CD8-positive, alpha-beta memory T cell (primary cell): ENCODE results near the gene HSD17B2. TPM values are rescaled to one million over a fixed set of nuclear protein-coding genes. Genes with fewer than 3 reads are reported as not detected.

Experiments
- CTCF ChIA-PET: fragments of 350-600 bp; sonication (Branson Sonifier 250); formaldehyde crosslinking; loops from one replicate; lab custom pipeline; 2021; ENCODE audit warnings: antibody characterized with exemption; lab: Charles Lee
- POLR2A ChIA-PET: fragments of 350-600 bp; sonication (Branson Sonifier 250); formaldehyde crosslinking; loops from one replicate; lab custom pipeline; 2021; ENCODE audit warnings: antibody characterized with exemption; lab: Charles Lee
- DNase-seq, 5 donors: peaks; one replicate each; pipeline versions ENCODE4 v3.0.0 to v3.0.0-alpha.2; 2020 to 2022; ENCODE audit warnings: mixed read lengths in 1 of 5
- H3K27ac ChIP-seq: one replicate; pipeline ENCODE4 v1.7.0; 2013; ENCODE audit warnings: low read depth, mild to moderate bottlenecking, low read length, moderate library complexity
- H3K27me3 ChIP-seq: 2 replicates; pipeline ENCODE4 v1.7.0; 2013; ENCODE audit warnings: low read length, mild to moderate bottlenecking; ENCODE audit not compliant: insufficient read depth, poor library complexity, severe bottlenecking
- H3K36me3 ChIP-seq: 2 replicates; pipeline ENCODE4 v1.7.0; 2013; ENCODE audit warnings: mild to moderate bottlenecking, low read length, moderate library complexity; ENCODE audit not compliant: insufficient read depth
- H3K4me1 ChIP-seq: 2 replicates; pipeline ENCODE4 v1.7.0; 2013; ENCODE audit warnings: mild to moderate bottlenecking, low read length, moderate library complexity; ENCODE audit not compliant: insufficient read depth
- H3K4me3 ChIP-seq: 2 replicates; pipeline ENCODE4 v1.7.0; 2013; ENCODE audit warnings: mild to moderate bottlenecking, low read length
- H3K9me3 ChIP-seq: 2 replicates; pipeline ENCODE4 v1.7.0; 2013; ENCODE audit warnings: mild to moderate bottlenecking, low read length
- H3K27ac Mint-ChIP-seq, 8 donors: one replicate each; pipeline ENCODE4 v1.8.0; 2020 to 2021; ENCODE audit warnings: mixed read lengths in 8 of 8, mild to moderate bottlenecking in 6 of 8, inconsistent platforms in 3 of 8, moderate library complexity in 3 of 8
- H3K27me3 Mint-ChIP-seq, 2 donors: one replicate each; pipeline ENCODE4 v1.8.0; 2020 to 2021; ENCODE audit warnings: mixed read lengths in 2 of 2, mild to moderate bottlenecking in 1 of 2, moderate library complexity in 1 of 2
- H3K36me3 Mint-ChIP-seq, 3 donors: one replicate each; pipeline ENCODE4 v1.8.0; 2020 to 2021; ENCODE audit warnings: mixed read lengths in 3 of 3, inconsistent platforms in 1 of 3, mild to moderate bottlenecking in 1 of 3
- H3K4me1 Mint-ChIP-seq, 3 donors: one replicate each; pipeline ENCODE4 v1.8.0; 2020 to 2021; ENCODE audit warnings: mixed read lengths in 3 of 3, inconsistent platforms in 1 of 3, mild to moderate bottlenecking in 1 of 3
- H3K4me3 Mint-ChIP-seq, 7 donors: one replicate each; pipeline ENCODE4 v1.8.0; 2020 to 2021; ENCODE audit warnings: mixed read lengths in 7 of 7, mild to moderate bottlenecking in 6 of 7, moderate library complexity in 4 of 7, inconsistent platforms in 2 of 7
- H3K9me3 Mint-ChIP-seq, 5 donors: one replicate each; pipeline ENCODE4 v1.8.0; 2020 to 2022; ENCODE audit warnings: mixed read lengths in 5 of 5, mild to moderate bottlenecking in 3 of 5, moderate library complexity in 2 of 5, inconsistent platforms in 1 of 5
- polyA plus RNA-seq: library from polyadenylated mRNA; unstranded; fragments of 300-500 nt; fragmentation: Illumina TruSeq; gene quantifications from one replicate; pipeline ENCODE4 v1.2.3, GENCODE V29; 2021
- total RNA-seq, 2 experiments: library from RNA; stranded (reverse); gene quantifications; one replicate each; pipeline ENCODE4 v1.2.3, GENCODE V29; 2021

The HSD17B2 gene
- total and polyA plus RNA-seq, 3 experiments from 2014 or later: 0.03 TPM; not detected in 2

DNA sequence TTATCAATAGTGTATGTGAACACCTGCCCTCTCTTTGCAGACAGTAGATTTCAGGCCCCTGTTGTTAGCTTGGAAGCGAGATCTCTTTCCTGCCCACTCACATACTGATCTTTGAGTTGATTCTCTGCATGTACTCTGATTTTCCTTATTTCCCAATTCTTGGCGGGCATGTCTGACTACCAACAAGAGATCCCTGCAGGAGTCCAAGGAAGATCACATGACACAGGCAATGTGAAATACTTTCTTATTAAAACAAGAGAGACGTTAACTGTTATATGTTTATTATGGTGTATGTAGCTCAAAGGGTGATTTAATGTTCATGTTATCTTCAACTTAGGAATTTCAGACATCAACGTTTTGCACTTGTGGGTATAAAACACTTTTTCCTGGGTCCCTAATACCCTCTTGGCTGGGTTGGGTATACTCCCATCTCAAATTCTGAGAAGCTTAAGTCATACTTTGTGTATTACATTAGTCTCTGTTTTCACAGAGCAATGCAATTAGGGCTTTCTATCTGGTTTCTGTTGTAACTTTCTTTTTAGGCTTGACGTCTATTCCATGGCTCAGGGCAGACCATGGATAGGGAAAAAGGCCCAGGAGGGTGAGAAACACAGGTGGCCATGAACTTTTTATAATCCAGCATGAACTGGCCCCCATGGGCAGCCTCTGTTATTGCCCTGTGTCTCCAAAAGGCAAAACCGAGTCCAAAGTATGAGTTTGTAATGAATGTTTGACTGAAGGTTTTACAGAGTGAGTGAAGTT lies 32.2 kb downstream of the HSD17B2 start:
- Mint-ChIP-seq H3K9me3 (peaks cover 0 to 5% (median 0%) of the 10 kb centered on the region in 5 donors), H3K27ac (no peak overlapping the region), H3K27me3 (peaks cover 15 to 35% of the 10 kb centered on the region in 2 donors), H3K36me3 (peaks cover 0 to 2% (median 0%) of the 10 kb centered on the region in 3 donors), H3K4me1 (no peaks in the 10 kb centered on the region), H3K4me3 (no peak overlapping the region)
- no peak for DNase-seq
- H3K27ac ChIP-seq: no peak overlapping the region
- H3K27me3 ChIP-seq: no peaks in the 10 kb centered on the region
- H3K4me1 ChIP-seq: no peaks in the 10 kb centered on the region
- CTCF ChIA-PET: no interaction called here
- no peaks in the 10 kb centered on the region for H3K36me3 ChIP-seq
- no peak overlapping the region for H3K4me3 ChIP-seq
- POLR2A ChIA-PET: no interaction called here
- H3K9me3 ChIP-seq: no peaks in the 10 kb centered on the region

DNA sequence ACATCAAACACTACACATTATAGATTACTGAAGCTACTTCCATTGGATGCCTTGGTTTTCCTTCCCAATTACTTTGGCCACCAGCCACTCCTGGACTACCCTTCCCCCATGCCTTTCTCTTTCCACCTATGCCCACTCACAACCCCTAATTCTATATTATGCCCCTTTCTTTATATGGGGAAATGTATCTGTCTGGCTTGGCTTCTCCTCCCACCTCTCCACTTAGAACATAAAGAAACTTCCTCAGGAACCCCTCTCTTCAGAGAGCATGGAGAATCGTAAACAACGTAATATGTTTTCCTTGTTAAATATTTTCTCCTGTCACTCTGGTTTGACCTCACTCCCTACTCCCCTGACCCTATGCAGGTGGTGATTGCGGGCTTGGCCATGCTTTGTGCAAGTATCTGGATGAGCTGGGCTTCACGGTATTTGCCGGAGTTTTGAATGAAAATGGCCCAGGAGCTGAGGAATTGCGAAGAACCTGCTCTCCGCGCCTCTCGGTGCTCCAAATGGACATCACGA lies 32.8 kb downstream of the HSD17B2 start:
- no peaks in the 10 kb centered on the region for H3K4me1 Mint-ChIP-seq
- Histone ChIP-seq H3K4me1 (no peaks in the 10 kb centered on the region), H3K9me3 (no peaks in the 10 kb centered on the region), H3K4me3 (no peak overlapping the region), H3K27ac (no peak overlapping the region), H3K27me3 (no peaks in the 10 kb centered on the region), H3K36me3 (no peaks in the 10 kb centered on the region)
- H3K27me3 Mint-ChIP-seq: peaks cover 17 to 39% of the 10 kb centered on the region in 2 donors
- ChIA-PET CTCF (no interaction called here), POLR2A (no interaction called here)
- DNase-seq: no peak
- no peak overlapping the region for H3K4me3 Mint-ChIP-seq
- peaks cover 0 to 2% (median 0%) of the 10 kb centered on the region in 3 donors for H3K36me3 Mint-ChIP-seq
- peaks cover 0 to 5% (median 0%) of the 10 kb centered on the region in 5 donors for H3K9me3 Mint-ChIP-seq
- H3K27ac Mint-ChIP-seq: no peak overlapping the region

DNA sequence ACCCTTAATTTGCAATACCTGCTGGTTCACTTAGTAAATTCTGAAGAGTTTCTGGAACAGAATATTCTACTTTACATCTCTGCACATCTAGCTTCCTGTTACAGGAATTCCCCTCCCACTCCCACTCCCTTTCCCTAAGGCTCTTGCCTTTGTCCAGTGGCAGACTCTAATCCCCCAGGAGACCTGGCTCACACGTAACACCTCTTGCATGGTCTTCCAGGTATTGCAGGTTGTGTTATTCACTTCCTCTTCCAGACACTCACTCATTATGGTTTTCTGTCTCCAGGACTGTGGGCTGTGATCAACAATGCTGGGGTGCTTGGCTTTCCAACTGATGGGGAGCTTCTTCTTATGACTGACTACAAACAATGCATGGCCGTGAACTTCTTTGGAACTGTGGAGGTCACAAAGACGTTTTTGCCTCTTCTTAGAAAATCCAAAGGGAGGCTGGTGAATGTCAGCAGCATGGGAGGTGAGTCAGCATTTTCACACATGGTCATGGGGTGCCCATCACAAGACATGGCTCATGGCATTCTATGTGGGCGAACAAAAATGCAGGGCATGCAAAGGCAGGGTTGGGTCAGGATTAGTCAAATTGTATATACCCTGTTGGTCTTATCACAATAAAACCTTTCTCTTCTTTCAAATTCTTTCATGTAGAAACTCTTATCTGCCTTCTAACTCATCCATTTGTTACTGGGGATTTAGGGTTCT lies 35.8 kb downstream of the HSD17B2 start:
- no peak overlapping the region for H3K27ac Mint-ChIP-seq
- peaks cover 18 to 58% of the 10 kb centered on the region in 2 donors for H3K27me3 Mint-ChIP-seq
- no peaks in the 10 kb centered on the region for H3K4me1 Mint-ChIP-seq
- Histone ChIP-seq H3K36me3 (no peaks in the 10 kb centered on the region), H3K27me3 (peaks cover 3% of the 10 kb centered on the region), H3K9me3 (no peaks in the 10 kb centered on the region), H3K4me3 (no peak overlapping the region), H3K27ac (no peak overlapping the region), H3K4me1 (no peaks in the 10 kb centered on the region)
- DNase-seq: no peak
- CTCF ChIA-PET: no interaction called here
- H3K9me3 Mint-ChIP-seq: peaks cover 0 to 5% (median 3%) of the 10 kb centered on the region in 5 donors
- peaks cover 0 to 3% (median 0%) of the 10 kb centered on the region in 3 donors for H3K36me3 Mint-ChIP-seq
- H3K4me3 Mint-ChIP-seq: no peak overlapping the region
- POLR2A ChIA-PET: no interaction called here

DNA sequence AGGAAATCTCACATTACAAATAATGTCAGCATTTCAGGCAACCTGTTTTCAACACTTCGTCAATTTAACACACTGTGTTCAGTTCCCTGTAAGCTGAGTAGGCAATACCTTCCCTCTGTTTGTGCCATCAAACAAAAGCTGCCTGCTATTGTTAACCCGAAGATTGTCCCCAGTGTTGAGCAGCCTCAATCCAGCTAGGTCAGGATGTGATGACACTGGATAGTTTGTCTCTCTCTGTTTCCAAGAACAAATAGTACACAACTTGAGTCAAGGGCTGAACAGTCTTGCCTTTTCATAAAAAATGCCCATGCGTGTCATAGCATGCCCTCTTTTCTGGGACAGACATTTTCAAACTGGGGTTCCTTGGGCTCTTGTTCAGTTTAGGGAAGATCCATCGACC lies 36.4 kb downstream of the HSD17B2 start:
- no peak for DNase-seq
- ChIA-PET CTCF (no interaction called here), POLR2A (no interaction called here)
- Mint-ChIP-seq H3K27ac (no peak overlapping the region), H3K9me3 (peaks cover 0 to 5% (median 3%) of the 10 kb centered on the region in 5 donors), H3K27me3 (peaks cover 18 to 58% of the 10 kb centered on the region in 2 donors), H3K36me3 (peaks cover 0 to 3% (median 0%) of the 10 kb centered on the region in 3 donors), H3K4me1 (no peaks in the 10 kb centered on the region), H3K4me3 (no peak overlapping the region)
- H3K9me3 ChIP-seq: no peaks in the 10 kb centered on the region
- H3K4me1 ChIP-seq: no peaks in the 10 kb centered on the region
- no peak overlapping the region for H3K4me3 ChIP-seq
- H3K27ac ChIP-seq: no peak overlapping the region
- peaks cover 3% of the 10 kb centered on the region for H3K27me3 ChIP-seq
- H3K36me3 ChIP-seq: no peaks in the 10 kb centered on the region

DNA sequence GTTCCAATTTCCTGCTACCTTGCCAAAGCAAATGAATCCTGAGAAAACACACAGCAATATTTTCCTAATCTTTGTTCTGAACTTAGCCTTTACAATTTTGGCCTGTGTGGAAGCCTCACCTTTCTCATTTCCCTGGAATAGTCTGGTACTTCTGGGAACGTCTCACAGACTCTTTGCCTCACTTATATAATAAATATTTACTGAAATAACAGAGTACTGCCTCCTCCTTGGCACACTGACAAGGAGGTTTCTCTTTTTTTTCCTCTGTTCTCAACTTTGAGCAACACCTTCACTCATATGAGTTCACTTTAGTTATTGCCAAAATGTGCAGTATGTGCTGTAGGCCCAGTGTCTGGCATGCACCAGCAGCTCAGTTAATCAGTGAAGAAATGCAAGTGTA lies 37.3 kb downstream of the HSD17B2 start:
- Histone ChIP-seq H3K4me1 (no peaks in the 10 kb centered on the region), H3K4me3 (no peak overlapping the region), H3K27ac (no peak overlapping the region), H3K9me3 (no peaks in the 10 kb centered on the region), H3K36me3 (no peaks in the 10 kb centered on the region), H3K27me3 (peaks cover 3% of the 10 kb centered on the region)
- POLR2A ChIA-PET: no interaction called here
- no peak for DNase-seq
- H3K27me3 Mint-ChIP-seq: peaks cover 20 to 58% of the 10 kb centered on the region in 2 donors
- peaks cover 0 to 9% (median 5%) of the 10 kb centered on the region in 5 donors for H3K9me3 Mint-ChIP-seq
- H3K27ac Mint-ChIP-seq: no peak overlapping the region
- no peak overlapping the region for H3K4me3 Mint-ChIP-seq
- H3K4me1 Mint-ChIP-seq: no peaks in the 10 kb centered on the region
- H3K36me3 Mint-ChIP-seq: peaks cover 0 to 3% (median 0%) of the 10 kb centered on the region in 3 donors
- CTCF ChIA-PET: no interaction called here

DNA sequence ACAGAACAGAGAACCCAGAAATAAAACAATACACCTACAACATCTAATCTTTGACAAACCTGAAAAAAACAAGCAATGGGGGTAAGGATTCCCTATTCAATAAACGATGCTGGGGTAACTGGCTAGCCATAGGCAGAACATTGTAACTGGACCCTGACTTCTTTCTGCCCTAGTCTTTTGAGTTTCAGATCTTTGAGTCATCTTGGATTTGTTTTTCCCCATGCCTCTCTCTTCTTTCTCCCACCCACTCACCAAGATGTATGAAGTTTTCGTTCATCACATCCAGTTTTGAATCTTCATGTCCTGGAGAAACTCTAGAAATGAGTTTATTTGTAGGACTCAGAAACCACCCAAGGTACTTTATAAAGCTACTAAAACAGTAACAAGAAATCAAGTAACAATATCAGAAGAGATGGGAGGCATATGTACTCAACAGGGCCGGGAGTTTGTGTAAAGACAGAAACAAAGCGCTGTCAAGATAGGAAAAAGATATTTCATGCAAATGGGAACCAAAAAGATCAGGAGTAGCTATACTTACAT lies 39.0 kb downstream of the HSD17B2 start:
- H3K9me3 Mint-ChIP-seq: peaks cover 6 to 14% (median 12%) of the 10 kb centered on the region in 5 donors
- Histone ChIP-seq H3K9me3 (no peaks in the 10 kb centered on the region), H3K36me3 (no peaks in the 10 kb centered on the region), H3K4me3 (no peak overlapping the region), H3K4me1 (no peaks in the 10 kb centered on the region), H3K27ac (no peak overlapping the region), H3K27me3 (peaks cover 3% of the 10 kb centered on the region)
- H3K27me3 Mint-ChIP-seq: peaks cover 22 to 54% of the 10 kb centered on the region in 2 donors
- H3K36me3 Mint-ChIP-seq: peaks cover 0 to 4% (median 0%) of the 10 kb centered on the region in 3 donors
- no peak overlapping the region for H3K27ac Mint-ChIP-seq
- no peaks in the 10 kb centered on the region for H3K4me1 Mint-ChIP-seq
- DNase-seq: no peak
- CTCF ChIA-PET: interaction anchor here (1.8 kb wide), 1 partner anchor 13 kb away, joined by 5 read pairs; no protein-coding TSS in a partner anchor
- POLR2A ChIA-PET: no interaction called here
- no peak overlapping the region for H3K4me3 Mint-ChIP-seq

DNA sequence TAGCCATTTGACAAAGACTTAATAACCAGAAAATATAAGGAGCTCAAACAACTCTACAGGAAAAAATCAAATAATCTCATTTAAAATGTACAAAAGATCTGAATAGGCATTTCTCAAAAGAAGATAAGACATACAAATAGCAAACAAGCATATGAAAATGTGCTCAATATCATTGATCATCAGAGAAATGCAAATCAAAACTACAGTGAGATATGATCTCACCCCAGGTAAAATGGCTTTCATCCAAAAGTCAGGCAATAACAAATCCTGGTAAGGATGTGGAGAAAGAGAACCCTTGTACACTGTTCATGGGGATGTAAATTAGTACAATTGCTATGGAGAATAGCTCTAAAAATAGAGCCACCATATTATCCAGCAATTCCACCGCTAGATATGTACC lies 43.1 kb downstream of the HSD17B2 start:
- H3K27me3 ChIP-seq: peaks cover 3% of the 10 kb centered on the region
- Mint-ChIP-seq H3K36me3 (peaks cover 0 to 3% (median 0%) of the 10 kb centered on the region in 3 donors), H3K9me3 (peaks cover 6 to 15% (median 11%) of the 10 kb centered on the region in 5 donors), H3K4me3 (no peak overlapping the region), H3K27me3 (peaks cover 17 to 47% of the 10 kb centered on the region in 2 donors), H3K4me1 (no peaks in the 10 kb centered on the region), H3K27ac (no peak overlapping the region)
- CTCF ChIA-PET: no interaction called here
- no peaks in the 10 kb centered on the region for H3K4me1 ChIP-seq
- H3K27ac ChIP-seq: no peak overlapping the region
- no peak for DNase-seq
- no peak overlapping the region for H3K4me3 ChIP-seq
- H3K9me3 ChIP-seq: no peaks in the 10 kb centered on the region
- POLR2A ChIA-PET: no interaction called here
- H3K36me3 ChIP-seq: no peaks in the 10 kb centered on the region

DNA sequence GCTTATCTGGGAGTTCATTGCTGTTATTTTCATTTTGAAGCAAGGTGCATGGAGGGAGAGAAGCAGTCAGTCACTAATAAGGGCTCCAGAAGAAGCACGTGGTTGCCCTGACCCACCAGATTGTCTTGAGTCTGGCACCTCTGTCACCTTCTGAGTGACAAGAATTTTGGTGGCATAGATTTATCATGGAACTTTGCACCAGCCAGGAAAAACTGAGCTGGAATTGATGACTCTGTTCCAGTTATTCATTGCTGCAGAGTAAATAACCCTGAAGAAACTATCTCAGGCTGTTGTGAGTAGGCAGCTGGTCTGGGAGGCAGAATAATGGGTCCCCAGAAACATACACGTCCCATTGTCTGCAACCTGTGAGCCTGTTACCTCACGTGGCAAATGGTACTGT lies 44.8 kb downstream of the HSD17B2 start:
- peaks cover under 1% of the 10 kb centered on the region for H3K27me3 ChIP-seq
- H3K27ac ChIP-seq: no peak overlapping the region
- DNase-seq: no peak
- H3K27ac Mint-ChIP-seq: no peak overlapping the region
- ChIA-PET CTCF (no interaction called here), POLR2A (no interaction called here)
- H3K4me1 ChIP-seq: no peaks in the 10 kb centered on the region
- no peaks in the 10 kb centered on the region for H3K9me3 ChIP-seq
- peaks cover 0 to 2% (median 0%) of the 10 kb centered on the region in 3 donors for H3K36me3 Mint-ChIP-seq
- H3K36me3 ChIP-seq: no peaks in the 10 kb centered on the region
- H3K4me3 ChIP-seq: no peak overlapping the region
- no peaks in the 10 kb centered on the region for H3K4me1 Mint-ChIP-seq
- H3K9me3 Mint-ChIP-seq: peaks cover 6 to 15% (median 11%) of the 10 kb centered on the region in 5 donors
- no peak overlapping the region for H3K4me3 Mint-ChIP-seq
- peaks cover 9 to 39% of the 10 kb centered on the region in 2 donors for H3K27me3 Mint-ChIP-seq
